ENCODE measurements around the gene UBE2C.

Gene UBE2C

DNA sequence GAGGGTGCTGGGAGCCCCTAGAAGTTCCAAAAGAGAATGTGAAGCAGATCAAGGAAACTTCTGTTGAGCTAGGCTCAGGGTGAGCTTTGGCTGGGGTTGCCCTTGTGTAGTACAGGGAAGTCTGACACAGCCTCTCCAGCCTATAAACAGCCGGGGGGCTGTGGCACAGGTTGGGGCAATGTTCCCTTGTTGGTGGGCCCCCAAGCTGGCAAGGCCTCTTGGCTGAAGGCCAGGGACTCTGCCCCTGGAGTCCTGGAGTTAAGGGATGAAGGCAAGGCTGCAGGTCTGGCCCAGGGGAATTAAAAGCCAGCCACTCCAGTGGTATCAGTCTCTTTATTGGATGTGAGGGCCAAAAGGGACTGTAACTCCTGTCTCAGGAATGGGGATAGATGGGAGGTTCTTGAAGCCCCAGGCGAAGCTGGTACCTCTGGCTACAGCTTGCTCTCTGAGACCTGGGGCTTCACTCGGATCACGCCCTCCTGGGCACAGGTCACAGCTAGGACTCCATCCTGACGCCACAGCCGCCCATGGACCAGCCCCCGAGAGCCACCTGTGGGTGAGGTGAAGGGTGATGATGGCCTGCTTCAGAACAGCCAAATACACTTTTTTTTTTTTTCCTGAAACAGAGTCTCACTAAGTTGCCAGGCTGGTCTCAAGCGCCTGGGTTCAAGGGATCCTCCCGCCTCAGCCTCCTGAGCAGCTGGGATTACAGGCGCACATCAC is 29.1 kb downstream of the UBE2C start:
- TF ChIP-seq CTCF (IDR thresholded peaks at IDR 0.05; ENCODE audit: insufficient read depth, low read length), result no peak
- TF ChIP-seq, protein P1, sequence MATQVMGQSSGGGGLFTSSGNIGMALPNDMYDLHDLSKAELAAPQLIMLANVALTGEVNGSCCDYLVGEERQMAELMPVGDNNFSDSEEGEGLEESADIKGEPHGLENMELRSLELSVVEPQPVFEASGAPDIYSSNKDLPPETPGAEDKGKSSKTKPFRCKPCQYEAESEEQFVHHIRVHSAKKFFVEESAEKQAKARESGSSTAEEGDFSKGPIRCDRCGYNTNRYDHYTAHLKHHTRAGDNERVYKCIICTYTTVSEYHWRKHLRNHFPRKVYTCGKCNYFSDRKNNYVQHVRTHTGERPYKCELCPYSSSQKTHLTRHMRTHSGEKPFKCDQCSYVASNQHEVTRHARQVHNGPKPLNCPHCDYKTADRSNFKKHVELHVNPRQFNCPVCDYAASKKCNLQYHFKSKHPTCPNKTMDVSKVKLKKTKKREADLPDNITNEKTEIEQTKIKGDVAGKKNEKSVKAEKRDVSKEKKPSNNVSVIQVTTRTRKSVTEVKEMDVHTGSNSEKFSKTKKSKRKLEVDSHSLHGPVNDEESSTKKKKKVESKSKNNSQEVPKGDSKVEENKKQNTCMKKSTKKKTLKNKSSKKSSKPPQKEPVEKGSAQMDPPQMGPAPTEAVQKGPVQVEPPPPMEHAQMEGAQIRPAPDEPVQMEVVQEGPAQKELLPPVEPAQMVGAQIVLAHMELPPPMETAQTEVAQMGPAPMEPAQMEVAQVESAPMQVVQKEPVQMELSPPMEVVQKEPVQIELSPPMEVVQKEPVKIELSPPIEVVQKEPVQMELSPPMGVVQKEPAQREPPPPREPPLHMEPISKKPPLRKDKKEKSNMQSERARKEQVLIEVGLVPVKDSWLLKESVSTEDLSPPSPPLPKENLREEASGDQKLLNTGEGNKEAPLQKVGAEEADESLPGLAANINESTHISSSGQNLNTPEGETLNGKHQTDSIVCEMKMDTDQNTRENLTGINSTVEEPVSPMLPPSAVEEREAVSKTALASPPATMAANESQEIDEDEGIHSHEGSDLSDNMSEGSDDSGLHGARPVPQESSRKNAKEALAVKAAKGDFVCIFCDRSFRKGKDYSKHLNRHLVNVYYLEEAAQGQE (IDR thresholded peaks at IDR 0.05; ENCODE audit: insufficient replicate concordance, low read depth), result no peak
- TF ChIP-seq POLR2AphosphoS5 (IDR thresholded peaks at IDR 0.05; ENCODE audit: low read depth), result no peak
- H3K4me3 ChIP-seq (replicated peaks; ENCODE audit: insufficient read depth, low read length), result no peak overlapping the region
- H3K27me3 ChIP-seq (ENCODE audit: insufficient read depth, poor library complexity, severe bottlenecking), result no peaks in the 10 kb centered on the region
- no peak overlapping the region; the same call in 1 of the 2 replicates for H3K27ac ChIP-seq (replicated peaks)
- no peak for DNase-seq (ENCODE audit: low read depth in 1 of 2, low spot score in 1 of 2)

GRCh38 chr20:45842169-45842812 is 29.8 kb downstream of the UBE2C start:
- peak in 1 of 2 experiments; percentile 65 for DNase-seq (ENCODE audit: low read depth in 1 of 2, low spot score in 1 of 2)
- H3K27ac ChIP-seq (replicated peaks), result peak overlapping the region; percentile 3; the same call in 1 of the 2 replicates

GRCh38 chr20:45843506-45843905 is 31.1 kb downstream of the UBE2C start:
- H3K4me3 ChIP-seq (replicated peaks; ENCODE audit: insufficient read depth, low read length), result no peak overlapping the region
- no peak for DNase-seq (ENCODE audit: low read depth in 1 of 2, low spot score in 1 of 2)
- H3K27me3 ChIP-seq (ENCODE audit: insufficient read depth, poor library complexity, severe bottlenecking), result no peaks in the 10 kb centered on the region
- H3K27ac ChIP-seq (replicated peaks), result no peak overlapping the region
- TF ChIP-seq SPI1 (IDR thresholded peaks at IDR 0.05; ENCODE audit: borderline replicate concordance, low read depth) (no peak), CTCF (IDR thresholded peaks at IDR 0.05; ENCODE audit: insufficient read depth, low read length) (no peak), POLR2AphosphoS5 (IDR thresholded peaks at IDR 0.05; ENCODE audit: low read depth) (no peak), GABPA (IDR thresholded peaks at IDR 0.05; ENCODE audit: low read depth) (no peak)
- TF ChIP-seq, protein P1 (IDR thresholded peaks at IDR 0.05; ENCODE audit: insufficient replicate concordance, low read depth), result no peak

More at GRCh38 chr20:45842169-45842812, 29.8 kb downstream of the UBE2C start:
- Histone ChIP-seq H3K27me3 (ENCODE audit: insufficient read depth, poor library complexity, severe bottlenecking) (no peaks in the 10 kb centered on the region), H3K4me3 (replicated peaks; ENCODE audit: insufficient read depth, low read length) (no peak overlapping the region)
- TF ChIP-seq CTCF (IDR thresholded peaks at IDR 0.05; ENCODE audit: insufficient read depth, low read length) (no peak), SPI1 (IDR thresholded peaks at IDR 0.05; ENCODE audit: borderline replicate concordance, low read depth) (peak; percentile 60; the same call in 1 of the 2 replicates)

Data from HL-60 (cell line).